Measurements from ENCODE around the gene ALDH2.
"Not testable (repeated sequence)": the region's sequence is repeated elsewhere in the genome, so short reads cannot be mapped to it uniquely, and the experiment has no call there.

Gene ALDH2

DNA sequence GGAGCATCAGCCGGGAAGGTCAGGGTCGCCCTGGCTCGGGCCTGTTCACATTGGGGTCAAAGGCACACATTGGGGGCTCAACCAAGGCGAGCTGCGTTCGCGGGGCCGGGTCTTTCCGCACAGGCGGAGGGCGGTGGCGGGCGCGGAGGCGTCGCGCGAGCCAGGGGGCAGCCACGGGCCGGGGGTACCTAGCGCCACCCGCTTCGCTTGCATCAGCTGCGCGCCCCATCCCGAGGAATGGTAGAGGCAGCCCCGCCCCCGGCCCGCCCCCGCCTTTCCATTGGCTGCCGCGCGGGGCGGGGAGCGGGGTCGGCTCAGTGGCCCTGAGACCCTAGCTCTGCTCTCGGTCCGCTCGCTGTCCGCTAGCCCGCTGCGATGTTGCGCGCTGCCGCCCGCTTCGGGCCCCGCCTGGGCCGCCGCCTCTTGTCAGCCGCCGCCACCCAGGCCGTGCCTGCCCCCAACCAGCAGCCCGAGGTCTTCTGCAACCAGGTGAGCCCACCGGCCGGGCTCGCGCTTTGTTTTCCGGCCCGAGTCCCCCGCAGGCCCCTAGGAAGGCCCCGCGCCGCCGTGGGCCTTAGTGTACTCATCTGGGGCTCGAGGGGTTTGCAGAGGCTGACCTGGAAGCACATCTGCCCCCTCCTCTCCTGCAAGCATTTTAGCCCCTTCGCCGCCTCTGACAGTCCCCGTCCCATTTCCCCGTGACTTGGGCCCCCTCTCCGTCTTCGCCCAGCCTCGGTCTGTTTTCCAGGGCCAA lies at the start of gene ALDH2:
TSS of gene ALDH2 (plus strand) at position 326 of the 754 bp plus-strand sequence. CDS start at position 376, 50 bp downstream.
- H3K9ac ChIP-seq (ENCODE audit: low read depth, low read length): peak within 1 kb of the TSS; percentile 85
- peak within 1 kb of the TSS; percentile 88 for H3K4me3 ChIP-seq (ENCODE audit: low read depth, low read length)
- H3K36me3 ChIP-seq (ENCODE audit: control insufficient read depth, insufficient read depth, low read length): peaks cover 2% of the 10 kb centered on the region
- H3K27me3 ChIP-seq (ENCODE audit: control insufficient read depth, insufficient read depth, low read length): peaks cover 11% of the 10 kb centered on the region
- H3K4me1 ChIP-seq (ENCODE audit: control insufficient read depth, insufficient read depth, low read length): peaks cover 11% of the 10 kb centered on the region
- H3K9me3 ChIP-seq (ENCODE audit: control insufficient read depth, insufficient read depth, low read length): no peaks in the 10 kb centered on the region

GRCh38 chr12:111719316-111719715 lies 47.4 kb upstream of the ALDH2 start:
- not testable (repeated sequence) for H3K4me3 ChIP-seq (ENCODE audit: low read depth, low read length); H3K4me1 ChIP-seq (ENCODE audit: control insufficient read depth, insufficient read depth, low read length); H3K9me3 ChIP-seq (ENCODE audit: control insufficient read depth, insufficient read depth, low read length); H3K9ac ChIP-seq (ENCODE audit: low read depth, low read length); H3K27me3 ChIP-seq (ENCODE audit: control insufficient read depth, insufficient read depth, low read length)
- peaks cover 12% of the 10 kb centered on the region for H3K36me3 ChIP-seq (ENCODE audit: control insufficient read depth, insufficient read depth, low read length)

DNA sequence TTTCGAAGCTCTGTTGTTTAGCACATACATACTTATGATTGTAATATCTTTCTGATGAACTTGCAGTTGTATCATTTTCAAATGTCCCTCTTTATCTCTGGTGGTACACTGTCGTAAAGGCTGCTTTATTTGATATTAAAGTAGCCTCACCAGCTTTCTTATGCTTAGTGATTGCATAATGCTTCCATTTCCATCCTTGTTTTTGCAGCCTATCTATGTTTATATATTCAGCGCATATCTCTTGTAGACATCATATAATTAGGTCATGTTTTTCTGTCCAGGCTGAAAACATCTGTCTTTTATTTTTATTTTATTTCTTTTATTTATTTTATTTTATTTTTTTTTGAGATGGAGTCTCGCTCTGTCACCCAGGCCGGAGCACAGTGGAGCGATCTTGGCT lies 46.3 kb upstream of the ALDH2 start:
- Histone ChIP-seq H3K36me3 (ENCODE audit: control insufficient read depth, insufficient read depth, low read length) (peaks cover 9% of the 10 kb centered on the region), H3K4me3 (ENCODE audit: low read depth, low read length) (no peak overlapping the region), H3K27me3 (ENCODE audit: control insufficient read depth, insufficient read depth, low read length) (no peaks in the 10 kb centered on the region), H3K9me3 (ENCODE audit: control insufficient read depth, insufficient read depth, low read length) (no peaks in the 10 kb centered on the region), H3K9ac (ENCODE audit: low read depth, low read length) (no peak overlapping the region), H3K4me1 (ENCODE audit: control insufficient read depth, insufficient read depth, low read length) (no peaks in the 10 kb centered on the region)

GRCh38 chr12:111723646-111724360 lies 42.9 kb upstream of the ALDH2 start:
- not testable (repeated sequence) for H3K27me3 ChIP-seq (ENCODE audit: control insufficient read depth, insufficient read depth, low read length); H3K4me3 ChIP-seq (ENCODE audit: low read depth, low read length); H3K9me3 ChIP-seq (ENCODE audit: control insufficient read depth, insufficient read depth, low read length); H3K9ac ChIP-seq (ENCODE audit: low read depth, low read length); H3K4me1 ChIP-seq (ENCODE audit: control insufficient read depth, insufficient read depth, low read length)
- peaks cover 13% of the 10 kb centered on the region for H3K36me3 ChIP-seq (ENCODE audit: control insufficient read depth, insufficient read depth, low read length)

GRCh38 chr12:111728795-111729194 lies 37.9 kb upstream of the ALDH2 start:
- H3K9me3 ChIP-seq (ENCODE audit: control insufficient read depth, insufficient read depth, low read length): no peaks in the 10 kb centered on the region
- no peak overlapping the region for H3K4me3 ChIP-seq (ENCODE audit: low read depth, low read length)
- H3K9ac ChIP-seq (ENCODE audit: low read depth, low read length): no peak overlapping the region
- peaks cover 4% of the 10 kb centered on the region for H3K36me3 ChIP-seq (ENCODE audit: control insufficient read depth, insufficient read depth, low read length)
- no peaks in the 10 kb centered on the region for H3K27me3 ChIP-seq (ENCODE audit: control insufficient read depth, insufficient read depth, low read length)
- no peaks in the 10 kb centered on the region for H3K4me1 ChIP-seq (ENCODE audit: control insufficient read depth, insufficient read depth, low read length)

GRCh38 chr12:111730420-111730819 lies 36.3 kb upstream of the ALDH2 start:
- H3K36me3 ChIP-seq (ENCODE audit: control insufficient read depth, insufficient read depth, low read length): peaks cover 4% of the 10 kb centered on the region
- no peak overlapping the region for H3K9ac ChIP-seq (ENCODE audit: low read depth, low read length)
- no peaks in the 10 kb centered on the region for H3K9me3 ChIP-seq (ENCODE audit: control insufficient read depth, insufficient read depth, low read length)
- no peaks in the 10 kb centered on the region for H3K27me3 ChIP-seq (ENCODE audit: control insufficient read depth, insufficient read depth, low read length)
- H3K4me3 ChIP-seq (ENCODE audit: low read depth, low read length): no peak overlapping the region
- H3K4me1 ChIP-seq (ENCODE audit: control insufficient read depth, insufficient read depth, low read length): no peaks in the 10 kb centered on the region

DNA sequence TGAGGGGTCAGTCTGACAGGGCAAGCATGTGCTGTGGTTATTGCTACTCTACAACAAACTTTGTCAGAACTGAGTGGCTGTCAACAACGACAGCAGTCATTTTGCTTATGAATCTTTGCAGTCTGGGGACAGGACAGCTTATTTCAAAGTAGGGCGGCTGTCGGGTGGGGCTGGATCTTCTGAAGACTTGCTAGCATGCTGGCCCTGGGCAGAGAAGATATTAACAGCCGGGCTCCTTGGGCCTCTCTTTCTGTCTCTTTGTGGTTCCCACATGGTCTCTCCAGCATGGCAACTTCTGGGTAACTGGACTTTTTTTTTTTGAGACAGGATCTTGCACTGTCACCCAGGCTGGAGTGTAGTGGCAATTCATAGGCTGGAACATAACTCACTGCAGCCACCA lies 33.9 kb upstream of the ALDH2 start:
- no peaks in the 10 kb centered on the region for H3K9me3 ChIP-seq (ENCODE audit: control insufficient read depth, insufficient read depth, low read length)
- no peaks in the 10 kb centered on the region for H3K27me3 ChIP-seq (ENCODE audit: control insufficient read depth, insufficient read depth, low read length)
- H3K9ac ChIP-seq (ENCODE audit: low read depth, low read length): no peak overlapping the region
- H3K36me3 ChIP-seq (ENCODE audit: control insufficient read depth, insufficient read depth, low read length): peaks cover 4% of the 10 kb centered on the region
- H3K4me1 ChIP-seq (ENCODE audit: control insufficient read depth, insufficient read depth, low read length): no peaks in the 10 kb centered on the region
- H3K4me3 ChIP-seq (ENCODE audit: low read depth, low read length): no peak overlapping the region

- H3K27me3 ChIP-seq (ENCODE audit: control insufficient read depth, insufficient read depth, low read length): no peaks in the 10 kb centered on the region
- no peaks in the 10 kb centered on the region for H3K9me3 ChIP-seq (ENCODE audit: control insufficient read depth, insufficient read depth, low read length)
- no peaks in the 10 kb centered on the region for H3K36me3 ChIP-seq (ENCODE audit: control insufficient read depth, insufficient read depth, low read length)
- H3K9ac ChIP-seq (ENCODE audit: low read depth, low read length): no peak overlapping the region
- H3K4me1 ChIP-seq (ENCODE audit: control insufficient read depth, insufficient read depth, low read length): no peaks in the 10 kb centered on the region
- H3K4me3 ChIP-seq (ENCODE audit: low read depth, low read length): no peak overlapping the region
These were observed 33.3 kb upstream of the ALDH2 start for GRCh38 chr12:111733340-111733915.

DNA sequence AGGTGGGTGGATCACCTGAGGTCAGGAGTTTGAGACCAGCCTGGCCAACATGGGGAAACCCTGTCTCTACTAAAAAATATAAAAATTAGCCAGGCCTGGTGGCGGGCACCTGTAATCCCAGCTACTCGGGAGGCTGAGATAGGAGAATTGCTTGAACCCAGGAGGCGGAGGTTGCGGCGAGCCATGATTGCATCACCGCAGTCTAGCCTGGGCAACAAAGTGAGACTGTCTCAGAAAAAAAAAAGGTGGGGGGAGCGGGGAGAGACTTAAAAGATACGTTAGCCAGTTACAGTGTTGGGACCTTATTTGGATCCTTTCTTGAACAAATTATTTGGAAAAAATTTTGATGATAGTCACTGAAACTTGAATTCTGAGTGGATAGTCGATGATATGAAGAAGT lies 27.2 kb upstream of the ALDH2 start:
- not testable (repeated sequence) for H3K36me3 ChIP-seq (ENCODE audit: control insufficient read depth, insufficient read depth, low read length); H3K9ac ChIP-seq (ENCODE audit: low read depth, low read length); H3K4me1 ChIP-seq (ENCODE audit: control insufficient read depth, insufficient read depth, low read length); H3K9me3 ChIP-seq (ENCODE audit: control insufficient read depth, insufficient read depth, low read length); H3K4me3 ChIP-seq (ENCODE audit: low read depth, low read length); H3K27me3 ChIP-seq (ENCODE audit: control insufficient read depth, insufficient read depth, low read length)

- Histone ChIP-seq H3K4me1 (ENCODE audit: control insufficient read depth, insufficient read depth, low read length) (no peaks in the 10 kb centered on the region), H3K27me3 (ENCODE audit: control insufficient read depth, insufficient read depth, low read length) (no peaks in the 10 kb centered on the region), H3K36me3 (ENCODE audit: control insufficient read depth, insufficient read depth, low read length) (no peaks in the 10 kb centered on the region), H3K4me3 (ENCODE audit: low read depth, low read length) (no peak overlapping the region), H3K9me3 (ENCODE audit: control insufficient read depth, insufficient read depth, low read length) (no peaks in the 10 kb centered on the region), H3K9ac (ENCODE audit: low read depth, low read length) (no peak overlapping the region)
These were observed 25.4 kb upstream of the ALDH2 start for GRCh38 chr12:111741235-111741812.

DNA sequence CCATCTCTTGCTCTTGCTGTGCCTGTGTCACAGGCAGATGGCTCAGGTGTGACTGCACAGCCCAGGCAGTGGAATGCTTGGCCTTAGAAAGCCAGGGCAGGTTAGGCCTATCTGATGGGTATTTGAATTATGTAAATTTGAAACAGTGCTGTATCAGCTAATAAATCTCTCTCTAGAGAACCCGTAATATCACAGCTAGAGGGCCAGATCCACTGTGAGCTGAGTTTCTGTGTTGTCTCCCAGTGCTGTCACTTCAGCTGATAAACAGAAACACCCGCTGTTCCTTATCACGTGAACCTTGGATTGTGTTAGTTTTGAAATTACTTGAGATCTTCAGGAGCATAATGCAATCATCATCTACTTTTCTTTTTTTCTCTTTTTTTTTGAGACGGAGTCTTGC lies 21.5 kb upstream of the ALDH2 start:
- no peak overlapping the region for H3K4me3 ChIP-seq (ENCODE audit: low read depth, low read length)
- H3K9me3 ChIP-seq (ENCODE audit: control insufficient read depth, insufficient read depth, low read length): no peaks in the 10 kb centered on the region
- no peak overlapping the region for H3K9ac ChIP-seq (ENCODE audit: low read depth, low read length)
- H3K4me1 ChIP-seq (ENCODE audit: control insufficient read depth, insufficient read depth, low read length): no peaks in the 10 kb centered on the region
- H3K36me3 ChIP-seq (ENCODE audit: control insufficient read depth, insufficient read depth, low read length): peaks cover 7% of the 10 kb centered on the region
- H3K27me3 ChIP-seq (ENCODE audit: control insufficient read depth, insufficient read depth, low read length): no peaks in the 10 kb centered on the region

Data from iPS-15b (cell line).